SU-DHL-6 (cell line): ENCODE data around the gene HIVEP3.

ENCODE experiments used
- EZH2phosphoT487 ChIP-seq: fragments of 200-600 bp; sonication (generic), shearing (Covaris generic); conservative IDR thresholded peaks from 2 replicates; pipeline ENCODE4 v1.6.1; 2018; ENCODE audit warnings: mild to moderate bottlenecking, antibody characterized with exemption, low read length, moderate library complexity, mixed read lengths
- TF ChIP-seq, protein P1 (sequence below): fragments of 200-600 bp; sonication (generic); IDR thresholded peaks from one replicate; pipeline ENCODE4 v1.5.1; 2017; ENCODE audit warnings: antibody characterized with exemption, mild to moderate bottlenecking, low read length, moderate library complexity; ENCODE audit not compliant: insufficient read depth, poor library complexity, severe bottlenecking

- TF ChIP-seq, protein P1, sequence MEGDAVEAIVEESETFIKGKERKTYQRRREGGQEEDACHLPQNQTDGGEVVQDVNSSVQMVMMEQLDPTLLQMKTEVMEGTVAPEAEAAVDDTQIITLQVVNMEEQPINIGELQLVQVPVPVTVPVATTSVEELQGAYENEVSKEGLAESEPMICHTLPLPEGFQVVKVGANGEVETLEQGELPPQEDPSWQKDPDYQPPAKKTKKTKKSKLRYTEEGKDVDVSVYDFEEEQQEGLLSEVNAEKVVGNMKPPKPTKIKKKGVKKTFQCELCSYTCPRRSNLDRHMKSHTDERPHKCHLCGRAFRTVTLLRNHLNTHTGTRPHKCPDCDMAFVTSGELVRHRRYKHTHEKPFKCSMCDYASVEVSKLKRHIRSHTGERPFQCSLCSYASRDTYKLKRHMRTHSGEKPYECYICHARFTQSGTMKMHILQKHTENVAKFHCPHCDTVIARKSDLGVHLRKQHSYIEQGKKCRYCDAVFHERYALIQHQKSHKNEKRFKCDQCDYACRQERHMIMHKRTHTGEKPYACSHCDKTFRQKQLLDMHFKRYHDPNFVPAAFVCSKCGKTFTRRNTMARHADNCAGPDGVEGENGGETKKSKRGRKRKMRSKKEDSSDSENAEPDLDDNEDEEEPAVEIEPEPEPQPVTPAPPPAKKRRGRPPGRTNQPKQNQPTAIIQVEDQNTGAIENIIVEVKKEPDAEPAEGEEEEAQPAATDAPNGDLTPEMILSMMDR, result no peak
- TF ChIP-seq EZH2phosphoT487, result no peak
Measured at GRCh38 chr1:41486371-41487125, 432.2 kb downstream of the HIVEP3 start.
